DMS153 treated with DMSO at 0.1 percent for 48 hours (cell line): ENCODE measurements around the gene PHACTR3.

Experiments used
- DNase-seq: peaks from one replicate; lab custom pipeline; 2025; ENCODE audit not compliant: unreplicated experiment; lab: John Stamatoyannopoulos, UW

PHACTR3 gene

GRCh38 chr20:59667981-59668515 lies 63.7 kb downstream of the PHACTR3 start:
- no peak for DNase-seq

- DNase-seq, result no peak
Measured at GRCh38 chr20:59668926-59669850, 64.8 kb downstream of the PHACTR3 start.

- DNase-seq, result no peak
Measured at GRCh38 chr20:59670786-59671492, 66.6 kb downstream of the PHACTR3 start.

- DNase-seq, result no peak
Measured at GRCh38 chr20:59671661-59672471, 67.5 kb downstream of the PHACTR3 start.

GRCh38 chr20:59672576-59672975 lies 68.2 kb downstream of the PHACTR3 start:
- no peak for DNase-seq

DNA sequence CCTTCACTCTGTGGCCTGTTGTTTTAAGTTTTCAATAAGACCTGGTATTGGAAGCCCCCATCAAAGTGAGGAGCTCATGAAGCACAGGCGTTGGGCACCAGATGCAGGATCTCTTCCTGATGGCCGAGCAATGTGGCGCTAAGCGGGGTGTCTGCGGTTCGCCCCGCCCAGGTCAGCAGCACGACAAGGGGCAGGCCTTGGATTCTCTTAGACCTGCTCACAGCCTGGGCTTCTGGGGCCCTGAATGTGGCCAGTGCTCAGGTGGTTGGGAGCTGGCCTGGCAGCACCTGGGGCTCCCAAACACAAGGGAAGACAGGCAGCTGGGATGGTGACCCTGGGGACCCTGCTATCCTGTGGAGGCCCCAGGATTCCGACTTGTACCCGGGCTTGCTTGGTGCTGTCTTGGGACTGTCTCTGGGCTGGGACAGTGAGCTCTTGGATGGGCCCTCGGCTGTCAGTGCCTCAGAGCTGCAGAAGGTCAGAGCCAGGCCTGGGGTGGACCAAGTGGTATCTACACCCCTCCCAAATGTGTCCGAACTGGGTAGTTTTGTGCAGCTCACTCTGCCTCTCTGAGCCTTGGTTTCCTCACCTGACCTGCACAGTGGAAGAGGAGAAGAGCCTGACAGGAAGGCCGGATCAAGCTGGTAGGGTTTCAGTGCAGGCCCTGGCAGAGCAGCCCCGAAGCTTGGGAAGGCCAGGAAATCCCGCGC lies 69.1 kb downstream of the PHACTR3 start:
- DNase-seq, result no peak

DNA sequence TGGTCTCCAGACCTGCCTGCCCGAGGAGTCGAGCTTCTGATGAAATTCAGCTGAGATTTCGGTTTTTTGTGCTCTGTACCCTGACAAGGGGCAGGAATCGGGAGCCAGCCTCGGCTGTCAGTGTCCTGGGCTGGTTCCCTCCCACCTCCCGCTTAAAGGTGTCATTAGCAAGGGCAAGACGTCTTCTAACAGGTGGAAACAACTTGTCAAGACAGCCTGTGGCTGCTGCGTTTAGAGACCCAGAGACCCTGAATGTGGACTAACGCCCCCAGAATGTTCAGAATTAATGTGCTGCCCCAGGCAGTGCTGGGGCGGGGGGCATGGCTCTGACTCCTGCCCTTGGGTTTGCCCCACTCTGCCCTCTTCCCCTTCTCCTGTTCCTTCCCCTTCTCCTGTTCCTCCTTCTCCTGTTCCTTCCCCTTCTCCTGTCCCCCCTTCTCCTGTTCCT lies 69.7 kb downstream of the PHACTR3 start:
- no peak for DNase-seq

DNA sequence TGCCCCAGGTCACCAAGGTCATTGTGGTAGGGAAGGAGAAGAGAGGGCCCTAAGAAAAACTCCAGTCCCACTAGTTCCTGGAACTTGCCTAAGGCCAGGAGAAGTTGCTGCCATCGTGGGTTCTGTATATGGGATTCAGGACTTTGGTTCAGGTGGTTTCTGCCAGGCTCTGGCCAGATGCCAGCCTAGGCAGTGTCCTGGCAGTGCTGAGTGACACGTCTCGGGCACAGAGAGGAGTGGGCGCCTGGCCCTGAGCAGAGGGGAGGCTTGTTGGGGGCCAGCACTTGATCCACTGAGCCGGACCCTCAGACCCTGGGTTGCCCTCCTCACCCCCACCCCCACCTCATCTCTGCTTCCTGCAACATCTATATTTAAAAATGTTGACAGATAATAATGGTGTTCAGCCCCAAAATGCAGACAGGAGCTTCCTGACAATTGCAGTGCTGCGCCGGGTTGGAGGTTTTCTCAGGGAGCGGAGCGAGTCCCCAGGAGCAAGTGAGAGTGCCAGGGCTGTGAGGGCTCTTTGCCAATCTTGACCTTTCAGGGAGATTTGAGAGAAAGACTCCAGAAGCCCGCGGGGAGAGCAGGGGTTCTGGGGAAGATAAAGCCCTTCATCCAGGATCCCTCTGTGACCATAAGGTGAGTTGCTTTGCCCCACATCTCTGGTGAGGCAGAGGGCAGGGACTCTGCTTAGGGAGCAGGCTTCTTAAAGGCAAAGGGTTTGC lies 71.9 kb downstream of the PHACTR3 start:
- DNase-seq, result no peak

GRCh38 chr20:59676851-59677182 lies 72.5 kb downstream of the PHACTR3 start:
- DNase-seq, result no peak

DNA sequence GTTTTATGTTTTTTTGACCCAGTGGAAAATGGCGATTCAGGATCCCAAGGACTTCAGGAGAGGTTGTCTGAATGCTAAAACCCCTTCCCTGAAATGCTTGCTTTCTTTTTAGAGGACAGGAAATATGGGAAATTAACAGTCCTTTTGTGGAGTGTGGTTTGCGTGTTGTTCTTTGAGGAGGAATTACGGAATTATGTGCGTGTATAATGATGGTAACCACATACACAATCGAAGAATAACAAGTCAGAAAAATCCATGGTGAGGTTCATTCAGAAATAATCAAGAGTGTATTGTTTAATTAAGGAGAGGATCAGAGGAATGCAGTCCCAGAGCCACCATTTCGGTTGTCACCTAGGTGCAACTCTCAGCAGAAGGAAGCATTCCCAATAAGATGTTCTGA lies 73.2 kb downstream of the PHACTR3 start:
- DNase-seq, result no peak

GRCh38 chr20:59678288-59678687 lies 73.9 kb downstream of the PHACTR3 start:
- DNase-seq, result no peak

GRCh38 chr20:59678951-59679350 lies 74.6 kb downstream of the PHACTR3 start:
- DNase-seq, result no peak

DNA sequence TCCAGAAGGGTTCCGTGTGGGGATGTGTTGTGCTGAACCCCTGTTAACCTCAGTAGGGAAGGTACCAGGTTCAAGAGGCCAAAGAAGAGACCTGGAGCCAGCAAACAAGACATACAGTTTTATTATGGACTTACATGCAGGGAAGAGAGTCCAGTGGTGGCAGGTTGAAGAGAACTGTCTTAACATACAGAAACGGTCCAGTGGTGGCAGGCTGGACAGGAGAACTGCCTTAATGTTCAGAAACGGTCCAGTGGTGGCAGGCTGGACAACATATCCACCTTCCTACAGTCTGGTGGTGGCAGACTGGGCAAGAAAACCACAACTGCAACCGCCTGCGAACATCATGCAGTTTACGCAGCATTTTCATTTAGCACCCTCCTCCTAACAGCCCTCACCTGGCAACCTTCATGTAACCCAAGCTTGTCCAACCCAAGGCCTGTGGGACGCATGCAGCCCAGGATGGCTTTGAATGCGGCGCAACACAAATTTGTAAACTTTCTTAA lies 75.9 kb downstream of the PHACTR3 start:
- no peak for DNase-seq

- DNase-seq, result no peak
Measured at GRCh38 chr20:59680852-59681251, 76.5 kb downstream of the PHACTR3 start.

DNA sequence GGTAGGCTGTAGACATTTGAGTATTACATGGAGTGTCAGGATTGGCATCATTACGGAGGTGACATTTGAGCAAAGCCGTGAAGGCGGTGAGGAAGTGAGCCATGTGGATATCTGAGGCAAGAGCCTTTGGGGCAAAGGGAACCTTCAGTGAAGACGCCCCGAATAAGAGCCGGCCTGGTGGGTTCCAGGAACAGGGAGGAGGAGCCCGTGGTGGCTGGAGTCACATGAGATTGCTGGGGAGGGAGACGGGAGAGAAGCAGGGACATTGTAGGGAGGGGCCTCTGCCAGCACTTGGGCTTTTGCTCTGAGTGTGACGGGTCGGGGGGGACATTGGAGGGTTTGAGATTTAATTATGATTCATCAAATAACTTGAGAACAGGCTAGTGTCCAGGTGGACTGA lies 78.3 kb downstream of the PHACTR3 start:
- DNase-seq, result no peak

DNA sequence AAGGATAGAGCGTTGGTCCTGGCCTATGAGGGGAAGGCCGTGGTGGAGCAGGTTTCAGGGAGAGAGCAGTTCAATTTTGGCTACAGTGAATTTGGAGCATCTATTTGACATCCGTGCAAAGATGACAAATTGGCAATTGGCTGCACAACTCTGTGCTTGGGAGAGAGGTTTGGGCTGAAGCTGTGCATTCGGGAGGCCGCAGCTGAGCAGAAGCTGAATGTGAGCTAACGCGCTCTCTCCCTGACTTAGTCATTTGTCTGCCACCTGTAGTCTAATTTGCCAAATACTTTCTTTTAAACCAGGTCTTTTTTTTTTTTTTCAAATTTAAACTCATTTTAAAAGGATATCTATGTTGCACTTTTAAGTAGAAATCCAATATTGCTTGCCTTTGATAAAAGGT lies 78.8 kb downstream of the PHACTR3 start:
- no peak for DNase-seq

- no peak for DNase-seq
Measured at GRCh38 chr20:59684685-59685242, 80.4 kb downstream of the PHACTR3 start.

DNA sequence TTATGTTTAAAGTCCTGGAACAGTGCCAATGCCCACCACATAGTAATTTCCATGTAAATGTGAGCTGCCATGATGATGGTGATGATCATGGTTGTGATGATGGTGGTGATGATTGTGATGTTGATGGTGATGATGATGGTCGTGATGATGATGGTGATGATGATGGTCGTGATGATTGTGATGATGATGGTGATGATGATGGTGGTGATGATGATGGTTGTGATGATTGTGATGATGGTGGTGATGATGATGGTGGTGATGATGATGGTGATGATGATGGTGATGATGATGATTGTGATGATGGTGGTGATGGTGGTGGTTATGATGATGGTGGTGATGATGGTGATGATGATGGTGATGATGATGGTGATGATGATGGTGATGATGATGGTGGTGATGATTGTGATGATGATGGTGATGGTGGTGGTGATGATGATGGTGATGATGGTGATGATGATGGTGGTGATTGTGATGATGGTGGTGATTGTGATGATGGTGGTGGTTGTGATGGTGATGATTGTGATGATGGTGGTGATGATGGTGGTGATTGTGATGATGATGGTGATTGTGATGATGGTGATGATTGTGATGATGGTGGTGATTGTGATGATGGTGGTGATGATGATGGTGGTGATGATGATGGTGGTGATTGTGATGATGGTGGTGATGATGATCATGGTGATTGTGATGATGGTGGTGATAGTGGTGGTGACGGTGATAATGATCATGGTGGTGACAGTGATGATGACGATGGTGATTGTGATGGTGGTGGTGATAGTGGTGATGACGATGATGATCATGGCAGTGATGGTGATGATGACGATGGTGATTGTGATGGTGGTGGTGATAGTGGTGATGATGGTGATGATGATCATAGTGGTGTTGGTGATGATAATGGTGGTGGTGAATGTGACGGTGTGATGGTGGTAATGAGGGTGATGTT lies 82.3 kb downstream of the PHACTR3 start:
- DNase-seq, result no peak
